G401 (cell line): ENCODE data around the gene XAGE2. TPM values are rescaled to one million over a fixed set of nuclear protein-coding genes. Genes with fewer than 3 reads are reported as not detected.
"Not testable (repeated sequence)": the region's sequence is repeated elsewhere in the genome, so short reads cannot be mapped to it uniquely, and the experiment has no call there.

Experiments used
- DNase-seq: peaks from one replicate; pipeline ENCODE4 v3.0.0-alpha.2; 2015; ENCODE audit warnings: low spot score
- in situ Hi-C: cut with HindIII; loops from 2 replicates; pipeline ENCODE4 v1.10.0; 2016; ENCODE audit warnings: low sequenced_read_pairs, mixed read lengths
- total RNA-seq: library from RNA; depleted of rRNA; stranded (reverse); fragments of >200 nt; shearing (Covaris generic); gene quantifications from 2 replicates; pipeline ENCODE4 v1.2.3, GENCODE V29; 2014; rRNA removed

XAGE2 gene, protein sequence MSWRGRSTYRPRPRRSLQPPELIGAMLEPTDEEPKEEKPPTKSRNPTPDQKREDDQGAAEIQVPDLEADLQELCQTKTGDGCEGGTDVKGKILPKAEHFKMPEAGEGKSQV
- not detected in 2 replicates for total RNA-seq

DNA sequence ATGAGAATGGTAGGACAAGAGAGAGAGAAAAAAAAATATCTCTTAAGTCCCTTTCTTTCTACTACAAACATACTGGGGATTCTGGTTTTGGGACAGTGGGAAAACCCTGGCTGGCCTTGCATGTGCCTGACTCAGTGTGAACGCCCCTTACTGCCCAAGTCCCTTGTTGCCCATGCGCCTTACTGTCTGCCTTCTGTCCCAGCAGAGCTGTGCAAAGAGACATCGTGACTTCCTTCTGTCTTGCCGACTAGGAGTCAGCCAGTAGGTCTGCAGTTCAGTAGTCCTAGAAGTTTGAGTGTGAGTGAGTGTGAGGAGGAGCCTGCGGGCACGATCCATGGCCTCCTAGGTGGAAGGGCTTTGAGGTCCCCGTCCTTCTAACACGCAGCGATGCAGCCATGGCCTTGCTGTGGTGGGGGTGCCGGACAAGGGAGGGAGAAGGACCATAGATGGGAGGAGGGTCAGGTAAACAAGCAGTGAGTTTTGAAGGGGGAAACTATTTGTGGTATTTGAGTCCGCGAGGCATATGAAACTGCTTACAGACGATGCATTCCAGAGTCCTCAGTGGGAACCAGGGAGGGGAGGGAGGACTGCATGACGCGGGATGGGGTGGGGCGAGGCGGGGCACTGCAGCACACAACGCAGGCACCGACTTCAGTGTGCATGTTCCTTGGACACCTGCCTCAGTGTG is at the start of gene XAGE2:
TSS of gene XAGE2 (plus strand) at position 654 of the 688 bp plus-strand sequence. CDS start 994 bp downstream, outside the sequence.
- in situ Hi-C loops = no loop called here
- DNase-seq = no peak

DNA sequence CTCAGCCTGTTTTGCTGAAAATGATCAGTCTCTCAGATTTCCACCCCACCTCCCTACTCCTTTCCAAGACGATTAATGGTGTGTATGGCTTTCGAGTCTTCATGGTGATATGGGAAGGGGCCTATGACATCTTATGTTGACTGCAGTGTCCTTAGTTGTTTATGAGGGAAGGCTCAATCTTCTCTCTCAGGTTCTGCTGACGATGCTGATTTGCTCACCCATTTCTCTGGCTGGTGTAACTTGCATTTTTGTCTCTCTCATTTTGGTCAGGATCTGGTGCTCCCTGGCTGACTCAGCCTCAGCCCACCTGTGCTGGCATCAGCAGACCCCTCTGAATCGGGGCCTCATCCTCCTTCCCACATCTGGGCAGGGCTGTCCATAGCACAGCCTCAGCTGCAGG is 31.4 kb upstream of the XAGE2 start:
- DNase-seq = no peak
- in situ Hi-C loops = no loop called here

DNA sequence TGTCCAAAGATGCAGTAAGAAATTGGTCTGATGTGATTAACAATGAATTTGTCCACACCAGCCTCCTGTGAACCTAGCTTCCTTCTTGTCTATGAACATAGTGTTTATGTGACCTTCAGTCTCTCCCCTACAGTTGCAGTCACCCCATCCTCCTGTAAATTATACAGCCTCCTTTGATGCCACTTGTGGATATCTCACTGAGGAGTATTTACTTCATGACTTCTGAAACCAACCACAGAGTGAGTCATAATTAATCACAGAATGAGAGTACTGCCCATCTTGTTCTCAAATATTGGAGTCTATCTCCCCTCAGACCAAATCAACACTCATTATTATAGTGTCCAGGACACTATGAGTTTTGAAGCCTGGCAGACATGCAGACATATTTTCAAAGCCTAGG is 27.3 kb upstream of the XAGE2 start:
- DNase-seq = no peak
- in situ Hi-C loops = no loop called here

DNA sequence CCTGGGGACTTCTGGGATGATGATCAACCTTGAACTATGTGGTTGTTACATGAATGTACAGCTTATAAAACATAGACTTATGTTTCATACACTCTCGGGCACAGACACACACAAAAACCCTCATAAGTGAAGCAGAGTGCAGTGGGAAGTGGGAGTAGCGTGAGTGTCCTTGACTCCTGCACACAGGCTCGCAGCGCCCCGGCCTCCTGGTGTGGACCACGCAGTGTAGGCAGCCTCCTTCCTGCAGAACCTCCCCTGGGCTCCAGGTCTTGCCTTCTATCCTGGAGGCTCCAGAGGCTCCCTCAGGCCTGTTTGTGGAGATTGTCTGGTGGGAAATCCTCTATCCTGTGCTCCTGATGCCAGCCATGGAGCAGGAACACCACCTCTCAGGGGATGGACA is 25.7 kb upstream of the XAGE2 start:
- DNase-seq, in situ Hi-C loops: not testable (repeated sequence)

DNA sequence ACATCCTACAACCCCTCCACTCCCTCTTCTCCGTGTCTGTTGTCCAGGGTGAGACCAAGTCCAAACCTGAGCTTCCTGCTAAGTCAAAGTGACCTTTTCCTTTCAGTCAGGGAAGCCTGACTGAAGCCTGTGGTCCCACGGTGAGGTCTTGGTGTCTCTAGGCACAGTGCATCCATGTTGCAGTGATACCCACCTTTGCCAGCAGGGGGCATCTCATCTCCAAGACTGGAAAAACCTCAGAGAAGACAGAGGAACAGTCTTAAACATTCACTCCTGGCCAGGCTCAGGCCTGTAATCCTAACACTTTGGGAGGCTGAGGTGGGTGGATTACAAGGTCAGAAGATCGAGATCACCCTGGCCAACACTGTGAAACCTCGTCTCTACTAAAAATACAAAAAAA is 23.4 kb upstream of the XAGE2 start:
- peak; percentile 1 for DNase-seq
- in situ Hi-C loops = not testable (repeated sequence)

DNA sequence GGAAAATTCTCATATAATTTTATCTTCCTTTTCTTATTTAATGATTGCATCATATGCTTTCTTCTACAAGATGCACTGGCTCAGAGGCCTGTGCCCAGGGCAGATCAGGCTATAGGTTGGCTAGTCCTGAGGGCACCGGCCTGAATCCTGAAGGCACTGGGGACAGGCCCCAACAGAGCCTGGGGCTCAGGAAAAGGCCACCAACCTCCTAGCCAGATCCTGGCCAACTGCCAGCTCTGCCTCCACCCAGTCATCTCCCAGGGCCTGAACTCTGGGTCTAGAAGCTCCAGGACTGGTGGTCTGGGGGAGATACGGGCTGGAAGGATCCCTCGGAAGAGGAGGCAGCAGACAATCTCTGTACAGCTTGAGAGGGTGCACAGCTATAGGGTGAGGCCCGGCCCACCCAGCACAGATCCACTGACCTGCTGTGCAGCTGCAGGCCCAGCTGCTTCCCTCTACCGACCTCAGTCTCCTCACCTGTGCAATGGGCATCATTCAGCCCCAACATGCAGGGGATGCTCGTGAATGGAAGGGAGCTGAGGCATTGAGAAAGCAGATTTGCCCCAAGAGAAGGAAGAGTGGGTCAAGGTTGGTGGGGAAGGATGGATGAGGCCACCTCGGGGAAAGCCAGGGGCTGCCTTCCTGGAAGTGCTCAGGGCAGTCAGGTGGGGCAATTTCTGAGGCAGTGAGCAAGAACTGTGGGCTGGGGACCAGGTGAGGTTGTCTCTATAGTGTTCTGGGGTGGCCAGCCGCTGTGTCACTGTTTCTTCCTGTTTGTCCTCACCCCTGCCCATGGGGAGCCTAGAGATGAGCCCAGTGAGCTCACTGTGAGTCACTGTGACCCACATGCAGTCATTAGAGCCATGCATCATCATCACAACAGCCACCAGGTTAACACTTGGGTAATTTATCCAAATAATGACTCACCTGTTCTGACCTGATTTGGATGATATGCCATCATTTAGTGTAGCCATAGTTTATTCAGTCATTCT is 22.4 kb upstream of the XAGE2 start:
- DNase-seq = no peak
- in situ Hi-C loops = no loop called here

DNA sequence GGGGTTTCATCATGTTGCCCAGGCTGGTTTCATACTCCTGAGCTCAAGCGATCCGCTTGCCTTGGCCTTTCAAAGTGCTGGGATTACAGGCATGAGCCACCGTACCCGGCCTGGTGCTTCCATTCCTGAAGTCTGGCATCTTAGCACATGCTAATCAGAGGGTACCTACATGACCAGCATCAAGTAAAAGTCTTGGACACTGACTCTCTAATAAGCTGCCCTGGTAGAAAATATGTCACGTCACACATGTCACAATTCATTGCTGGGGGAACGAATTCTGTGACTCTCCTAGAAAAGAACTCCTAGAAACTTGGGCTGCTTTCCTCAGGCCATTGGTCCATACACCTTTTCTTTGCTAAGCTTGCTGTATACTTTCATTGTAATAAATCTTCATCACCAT is 19.1 kb upstream of the XAGE2 start:
- no peak for DNase-seq
- in situ Hi-C loops = no loop called here

DNA sequence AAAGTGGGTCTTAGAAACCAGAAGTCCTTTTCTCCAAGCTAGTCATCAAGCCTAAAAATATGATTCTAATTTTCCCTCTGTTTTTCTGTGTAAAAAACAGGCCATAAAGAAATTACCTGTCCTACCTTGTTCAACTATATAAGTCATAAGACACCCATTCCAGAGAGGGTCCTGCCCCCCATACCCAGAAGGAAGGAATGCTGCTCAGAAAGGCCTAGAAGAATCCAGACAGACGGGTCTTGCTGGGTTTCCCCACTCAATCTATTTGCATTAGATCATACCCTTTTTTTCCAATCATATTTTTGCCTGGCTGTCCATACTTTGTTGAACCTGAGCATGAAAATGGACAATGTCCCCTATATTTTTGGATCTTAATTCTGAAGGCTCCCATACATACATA is 16.3 kb upstream of the XAGE2 start:
- no peak for DNase-seq
- in situ Hi-C loops = no loop called here

DNA sequence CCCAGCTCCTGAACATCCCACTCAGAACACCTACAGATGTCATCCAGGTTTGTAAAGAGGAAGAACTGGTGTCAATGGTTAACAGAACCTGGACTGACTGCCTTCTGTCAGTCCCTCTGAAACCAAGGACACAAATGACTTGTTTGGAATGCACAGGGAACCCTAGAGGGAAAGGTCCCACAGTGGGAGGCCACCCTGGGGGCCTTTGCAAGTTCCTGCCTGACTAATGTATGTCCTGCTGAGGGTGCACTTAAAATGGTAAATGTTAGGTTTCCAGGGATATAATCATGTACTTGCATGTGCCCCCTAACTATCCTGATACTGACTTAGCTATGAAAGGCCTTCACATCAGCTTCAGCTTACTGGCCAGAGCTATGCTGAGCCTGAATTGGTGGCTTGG is 15.0 kb upstream of the XAGE2 start:
- DNase-seq = no peak
- in situ Hi-C loops = no loop called here

DNA sequence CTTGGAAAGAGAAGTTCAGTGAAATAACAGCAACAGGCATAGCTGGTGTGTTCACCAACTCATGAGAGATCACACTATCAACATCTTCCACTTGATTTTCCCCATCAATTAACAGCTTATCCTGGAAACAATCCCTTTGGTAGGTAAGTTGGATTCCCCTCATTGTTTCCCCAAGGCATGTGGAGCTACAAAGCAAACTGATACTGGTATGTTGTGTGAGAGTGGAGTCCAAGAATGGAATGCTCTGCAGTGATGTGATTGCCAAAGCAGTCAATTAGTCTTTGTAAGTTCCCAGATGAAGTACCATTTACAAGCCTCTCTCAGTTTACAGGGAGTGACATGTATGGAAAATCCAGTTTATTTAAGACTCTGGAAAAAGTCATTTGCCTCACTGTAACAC is 13.7 kb upstream of the XAGE2 start:
- in situ Hi-C loops = no loop called here
- no peak for DNase-seq

DNA sequence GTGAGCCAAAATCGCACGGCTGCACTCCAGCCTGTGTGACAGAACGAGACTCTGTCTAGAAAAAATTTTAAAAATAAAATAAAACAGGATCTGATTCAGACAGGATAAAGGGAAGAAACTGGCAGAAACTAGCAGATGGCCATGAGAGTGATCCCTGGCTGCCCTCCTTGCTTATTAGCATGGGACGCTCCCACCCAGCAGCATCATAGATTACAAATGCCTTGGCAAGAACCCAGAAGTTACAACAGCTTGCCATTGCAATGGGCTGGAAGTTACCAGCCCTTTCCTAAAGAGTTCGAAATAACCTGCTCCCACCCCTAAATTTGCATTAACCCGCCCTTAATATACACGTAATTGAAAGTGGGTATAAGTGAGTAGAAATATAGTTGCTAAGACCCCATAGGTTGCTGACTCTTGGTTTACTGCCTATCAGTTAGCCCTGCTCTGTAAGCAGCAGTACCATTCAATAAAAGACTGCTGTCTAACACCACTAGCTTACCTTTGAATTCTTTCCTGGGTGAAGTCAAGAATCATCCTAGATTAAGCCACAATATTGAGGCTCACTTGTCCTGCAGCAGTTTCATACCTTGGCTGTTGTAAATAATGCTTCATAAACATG is 9.1 kb upstream of the XAGE2 start:
- in situ Hi-C loops = no loop called here
- no peak for DNase-seq

DNA sequence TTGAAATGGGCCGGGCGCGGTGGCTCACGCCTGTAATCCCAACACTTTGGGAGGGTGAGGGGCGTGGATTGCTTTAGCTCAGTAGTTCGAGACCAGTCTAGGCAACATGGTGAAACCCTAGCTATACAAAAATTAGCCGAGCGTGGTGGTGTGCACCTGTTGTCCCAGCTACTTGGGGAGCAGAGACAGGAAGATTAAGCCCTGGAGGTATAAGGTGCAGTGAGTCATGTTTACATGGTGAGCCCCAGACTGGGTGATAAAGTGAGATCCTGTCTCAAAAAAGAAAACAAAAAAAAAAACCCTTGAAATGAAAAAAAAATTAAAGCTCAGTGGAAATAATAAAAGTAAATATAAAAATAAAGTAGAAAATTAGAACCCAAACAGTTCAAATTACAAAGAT is 6.9 kb upstream of the XAGE2 start:
- in situ Hi-C loops = no loop called here
- no peak for DNase-seq

DNA sequence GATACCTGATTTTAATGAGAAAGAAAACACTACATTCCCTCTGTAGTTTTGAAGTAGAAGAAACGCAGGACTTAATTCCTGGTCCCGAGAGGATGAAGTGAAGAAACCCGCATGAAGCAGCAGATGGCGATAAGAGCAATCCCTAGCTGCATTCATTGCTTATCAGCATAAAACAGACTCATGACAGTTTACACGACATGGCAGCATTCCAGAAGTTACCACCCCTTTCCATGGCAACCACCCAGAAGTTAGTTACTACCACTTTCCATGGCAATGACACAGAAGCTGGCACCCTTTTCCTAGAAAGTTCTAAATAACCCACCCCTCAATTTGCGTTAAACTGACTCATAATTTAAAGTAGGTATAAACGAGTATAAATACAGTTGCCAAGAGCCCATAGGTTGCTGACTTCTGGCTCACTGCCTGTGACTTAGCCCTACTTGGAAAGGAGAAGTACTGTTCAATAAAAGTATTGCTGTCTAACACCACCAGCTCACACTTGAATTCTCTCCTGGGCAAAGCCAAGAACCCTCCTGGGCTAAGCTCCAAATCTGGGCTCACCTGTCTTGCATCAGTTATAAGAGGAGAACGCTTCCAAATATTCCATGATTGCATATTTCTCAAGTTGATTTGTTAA is 5.5 kb upstream of the XAGE2 start:
- no peak for DNase-seq
- in situ Hi-C loops = no loop called here

DNA sequence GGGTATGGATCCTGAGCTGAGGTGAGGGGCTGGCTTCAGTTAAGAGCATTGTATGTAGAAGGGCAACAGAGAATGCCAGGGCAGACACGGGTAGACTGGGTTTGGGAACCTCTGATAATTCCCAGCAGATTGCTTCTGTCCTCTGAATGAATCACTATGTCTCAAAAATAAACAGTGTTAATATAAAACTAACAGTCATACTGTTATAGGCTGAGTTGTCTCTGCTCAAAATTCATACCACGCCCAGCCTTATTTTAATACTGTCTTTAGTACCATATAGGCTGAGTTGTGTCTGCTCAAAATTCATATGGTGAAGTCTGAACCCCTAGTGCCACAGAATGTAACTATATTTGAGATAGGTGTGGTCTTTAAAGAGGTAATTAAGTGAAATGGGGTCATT is 10.0 kb downstream of the XAGE2 start:
- DNase-seq = no peak
- in situ Hi-C loops = no loop called here

DNA sequence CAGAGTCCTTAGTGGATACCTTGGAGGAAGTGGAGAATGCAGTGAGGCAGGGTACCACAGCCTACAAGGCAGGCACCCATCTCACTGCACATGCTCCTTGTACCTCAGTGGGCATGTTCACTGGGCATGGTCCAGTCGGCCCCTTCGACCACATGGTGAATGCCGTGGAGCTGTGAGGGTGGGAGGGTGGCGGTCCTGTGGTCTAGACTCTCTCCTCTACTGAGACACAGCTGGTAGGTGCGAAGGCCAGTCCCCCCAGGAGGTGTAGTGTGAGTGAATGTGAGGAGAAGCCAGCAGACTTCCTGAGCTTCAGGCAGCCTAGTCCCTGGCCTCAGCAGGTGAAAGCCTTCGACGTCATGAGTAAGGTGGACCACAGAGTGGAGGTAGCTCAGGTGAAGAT is 12.2 kb downstream of the XAGE2 start:
- DNase-seq = no peak
- in situ Hi-C loops = no loop called here

DNA sequence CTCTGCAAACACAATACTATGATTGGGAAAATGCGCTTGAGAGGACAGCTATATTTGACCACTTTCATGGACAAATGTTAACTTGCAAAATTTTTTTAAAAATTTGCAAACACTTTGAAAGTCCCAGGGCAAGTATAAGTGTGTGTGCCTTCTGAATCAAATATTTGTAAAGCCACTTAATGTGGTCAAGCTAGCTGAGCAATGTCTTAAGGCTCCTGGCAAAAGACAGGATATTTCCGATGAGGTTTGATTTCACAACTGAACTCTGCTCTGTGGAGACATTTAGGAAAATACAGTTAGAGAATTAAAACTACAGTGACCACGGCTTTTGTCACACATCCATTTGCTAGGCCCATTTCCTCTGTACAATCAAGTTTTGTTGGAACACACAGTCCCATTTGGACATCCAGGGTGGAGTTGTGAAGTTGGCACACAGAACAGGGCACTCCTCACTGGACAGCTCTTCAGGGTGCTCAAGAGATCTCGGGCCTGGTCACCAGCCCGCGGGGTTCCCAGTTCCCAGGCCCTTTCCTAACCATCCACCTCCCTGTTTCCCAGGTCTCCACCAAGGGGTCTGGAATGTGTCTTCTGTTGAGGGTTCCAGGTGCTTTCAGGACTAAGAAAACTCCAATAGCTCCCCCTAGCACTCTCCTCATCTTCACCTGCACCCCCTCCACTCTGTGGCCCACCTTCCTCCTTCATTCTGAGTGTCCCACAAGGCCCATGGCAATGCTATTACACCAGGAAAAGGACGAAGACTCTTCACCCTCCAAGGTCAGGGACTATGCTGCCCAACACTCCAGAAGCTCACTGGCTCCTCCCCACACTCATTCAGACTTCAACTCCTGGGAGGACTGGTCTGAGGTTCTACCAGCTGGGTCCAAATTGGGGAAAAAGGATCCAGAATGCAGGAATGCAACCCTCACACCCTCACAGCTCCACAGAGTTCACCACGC is 41.9 kb downstream of the XAGE2 start:
- in situ Hi-C loops = no loop called here
- no peak for DNase-seq

DNA sequence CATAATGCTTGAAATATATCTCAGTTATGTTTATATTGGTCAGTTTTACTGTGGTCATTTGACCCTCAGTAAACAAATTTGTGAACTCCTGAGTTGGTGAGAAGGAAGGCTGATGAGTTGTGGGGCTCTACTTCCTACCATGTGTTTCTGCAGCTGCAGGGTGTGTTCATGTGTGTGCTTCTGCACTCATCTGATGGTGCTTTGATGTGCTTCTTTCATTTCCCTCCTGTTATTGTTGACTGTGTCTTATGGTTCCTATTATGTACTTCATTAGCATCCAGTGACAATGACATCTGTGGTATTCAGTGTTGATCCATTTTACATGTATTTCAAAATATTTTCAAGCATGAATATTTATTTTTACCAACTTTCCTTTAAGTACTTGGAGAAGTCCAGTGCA is 46.5 kb downstream of the XAGE2 start:
- in situ Hi-C loops = no loop called here
- DNase-seq = no peak

DNA sequence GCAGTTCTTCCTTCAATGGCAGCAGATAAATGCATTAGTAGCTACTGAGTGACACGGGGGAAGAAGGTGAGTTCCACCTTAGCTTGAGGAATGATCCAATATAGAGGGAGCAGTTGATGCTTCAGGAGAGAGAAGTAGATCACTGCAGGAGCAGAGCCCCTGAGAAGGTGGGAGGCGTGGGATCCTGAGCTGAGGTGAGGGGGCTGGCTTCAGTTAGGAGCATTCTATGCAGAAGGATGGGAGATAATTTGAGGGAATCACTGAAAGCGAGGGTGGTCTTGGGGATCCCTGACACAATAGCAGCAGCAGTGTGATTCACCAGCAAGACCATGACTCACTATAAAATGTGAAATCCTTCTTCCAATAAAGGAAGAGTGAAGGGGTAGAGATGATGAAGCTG is 48.0 kb downstream of the XAGE2 start:
- no peak for DNase-seq
- in situ Hi-C loops = no loop called here
